ENCODE measurements around the gene VTCN1.

GRCh38 chr1:117107364-117107763, 103.4 kb downstream of the VTCN1 start:
- TF ChIP-seq, protein P1, sequence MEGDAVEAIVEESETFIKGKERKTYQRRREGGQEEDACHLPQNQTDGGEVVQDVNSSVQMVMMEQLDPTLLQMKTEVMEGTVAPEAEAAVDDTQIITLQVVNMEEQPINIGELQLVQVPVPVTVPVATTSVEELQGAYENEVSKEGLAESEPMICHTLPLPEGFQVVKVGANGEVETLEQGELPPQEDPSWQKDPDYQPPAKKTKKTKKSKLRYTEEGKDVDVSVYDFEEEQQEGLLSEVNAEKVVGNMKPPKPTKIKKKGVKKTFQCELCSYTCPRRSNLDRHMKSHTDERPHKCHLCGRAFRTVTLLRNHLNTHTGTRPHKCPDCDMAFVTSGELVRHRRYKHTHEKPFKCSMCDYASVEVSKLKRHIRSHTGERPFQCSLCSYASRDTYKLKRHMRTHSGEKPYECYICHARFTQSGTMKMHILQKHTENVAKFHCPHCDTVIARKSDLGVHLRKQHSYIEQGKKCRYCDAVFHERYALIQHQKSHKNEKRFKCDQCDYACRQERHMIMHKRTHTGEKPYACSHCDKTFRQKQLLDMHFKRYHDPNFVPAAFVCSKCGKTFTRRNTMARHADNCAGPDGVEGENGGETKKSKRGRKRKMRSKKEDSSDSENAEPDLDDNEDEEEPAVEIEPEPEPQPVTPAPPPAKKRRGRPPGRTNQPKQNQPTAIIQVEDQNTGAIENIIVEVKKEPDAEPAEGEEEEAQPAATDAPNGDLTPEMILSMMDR (IDR thresholded peaks at IDR 0.05), result no peak
- TF ChIP-seq ZFX (IDR thresholded peaks at IDR 0.05; ENCODE audit: borderline replicate concordance), result no peak

All from 22Rv1 (cell line).